GM06990 (cell line): ENCODE data around the gene MAPK10.

Source experiments
- DNase-seq: peaks from one replicate; pipeline ENCODE4 v3.0.0-alpha.2; 2011; ENCODE audit not compliant: insufficient read length; ENCODE audit errors: extremely low read depth
- H3K27me3 ChIP-seq: replicated peaks from 2 replicates; pipeline ENCODE4 v1.6.0; 2011; ENCODE audit warnings: low read length; ENCODE audit not compliant: control insufficient read depth, insufficient read depth
- H3K36me3 ChIP-seq: 2 replicates; pipeline ENCODE4 v1.5.1; 2011; ENCODE audit warnings: low read length; ENCODE audit not compliant: control insufficient read depth, insufficient read depth
- H3K4me3 ChIP-seq: replicated peaks from 2 replicates; pipeline ENCODE4 v1.5.1; 2011; ENCODE audit warnings: low read depth, mild to moderate bottlenecking, control low read depth, low read length
- CTCF ChIP-seq: IDR thresholded peaks from 2 replicates; pipeline ENCODE4 v1.5.1; 2011; ENCODE audit warnings: low read length, control low read depth, mild to moderate bottlenecking, inconsistent platforms; ENCODE audit not compliant: insufficient read depth, poor library complexity, severe bottlenecking

Gene MAPK10

GRCh38 chr4:86256086-86256485 is 103.8 kb downstream of the MAPK10 start:
- no peak for TF ChIP-seq CTCF
- no peaks in the 10 kb centered on the region for H3K27me3 ChIP-seq
- no peak for DNase-seq
- no peaks in the 10 kb centered on the region for H3K36me3 ChIP-seq
- H3K4me3 ChIP-seq, result no peak overlapping the region

- no peak for DNase-seq
- Histone ChIP-seq H3K36me3 (no peaks in the 10 kb centered on the region), H3K27me3 (no peaks in the 10 kb centered on the region), H3K4me3 (no peak overlapping the region)
- TF ChIP-seq CTCF, result no peak
Observed at GRCh38 chr4:86250619-86251018, 109.2 kb downstream of the MAPK10 start.

- H3K27me3 ChIP-seq, result no peaks in the 10 kb centered on the region
- no peak for TF ChIP-seq CTCF
- no peak for DNase-seq
- H3K36me3 ChIP-seq, result no peaks in the 10 kb centered on the region
- no peak overlapping the region for H3K4me3 ChIP-seq
Observed at GRCh38 chr4:86250006-86250405, 109.8 kb downstream of the MAPK10 start.

- no peaks in the 10 kb centered on the region for H3K36me3 ChIP-seq
- no peaks in the 10 kb centered on the region for H3K27me3 ChIP-seq
- no peak for DNase-seq
- TF ChIP-seq CTCF, result no peak
- H3K4me3 ChIP-seq, result no peak overlapping the region
Observed at GRCh38 chr4:86249074-86249473, 110.8 kb downstream of the MAPK10 start.

GRCh38 chr4:86247906-86248305 is 111.9 kb downstream of the MAPK10 start:
- no peak overlapping the region for H3K4me3 ChIP-seq
- H3K36me3 ChIP-seq, result no peaks in the 10 kb centered on the region
- H3K27me3 ChIP-seq, result no peaks in the 10 kb centered on the region
- DNase-seq, result no peak
- no peak for TF ChIP-seq CTCF

- H3K36me3 ChIP-seq, result no peaks in the 10 kb centered on the region
- no peak for TF ChIP-seq CTCF
- H3K27me3 ChIP-seq, result no peaks in the 10 kb centered on the region
- DNase-seq, result no peak
- H3K4me3 ChIP-seq, result no peak overlapping the region
Observed at GRCh38 chr4:86247320-86247719, 112.5 kb downstream of the MAPK10 start.
